ENCODE data around the gene F8A3. TPM values are rescaled to one million over a fixed set of nuclear protein-coding genes. Genes with fewer than 3 reads are reported as not detected.
"Not testable (repeated sequence)": the region's sequence is repeated elsewhere in the genome, so short reads cannot be mapped to it uniquely, and the experiment has no call there.

F8A3 gene
- total RNA-seq (7.7 and 14.8 TPM in 2 replicates), polyA plus RNA-seq (1.2 and 2.3 TPM in 2 replicates), polyA minus RNA-seq (12.7 TPM in 1 of 2 replicates, not detected in the other)
- total RNA-seq (2013): 3.3 TPM

GRCh38 chrX:155458471-155458870, at the start of gene F8A3:
Gene F8A3 (minus strand): TSS chrX:155458620. CDS start chrX:155458600, 20 bp downstream.
- H3K4me3 Mint-ChIP-seq; H3K27me3 Mint-ChIP-seq; H3K9ac ChIP-seq (ENCODE audit: low read length); H3K27ac ChIP-seq (ENCODE audit: low read length in 2 of 2); H3K36me3 ChIP-seq (replicated peaks in 1 of 2; ENCODE audit: control extremely low read depth in 1 of 2, control insufficient read depth in 1 of 2, extremely low read depth in 1 of 2, insufficient read depth in 2 of 2, low read length in 1 of 2); CTCF ChIA-PET; H3K4me3 ChIP-seq (ENCODE audit: control extremely low read depth in 1 of 5, extremely low read depth in 1 of 5, insufficient read depth in 1 of 5, low read depth in 2 of 5, low read length in 4 of 5); POLR2A ChIA-PET; intact Hi-C loops (cut with micrococcal nuclease); H3K9me3 ChIP-seq (ENCODE audit: control extremely low read depth in 1 of 3, control insufficient read depth in 2 of 3, insufficient read depth in 1 of 3, low read length in 2 of 3); H3K4me1 Mint-ChIP-seq; H3K4me2 ChIP-seq (replicated peaks; ENCODE audit: low read depth, low read length, poor library complexity, severe bottlenecking); H3K4me1 ChIP-seq (ENCODE audit: control insufficient read depth in 2 of 2, insufficient read depth in 2 of 2, low read length in 2 of 2); H3K9me3 Mint-ChIP-seq (ENCODE audit: insufficient read depth); H3K79me2 ChIP-seq (ENCODE audit: control insufficient read depth, insufficient read depth, low read length); DNase-seq; H4K20me1 ChIP-seq (ENCODE audit: control insufficient read depth, insufficient read depth, low read length, poor library complexity, severe bottlenecking); H3K27me3 ChIP-seq (replicated peaks in 1 of 4; ENCODE audit: control extremely low read depth in 1 of 4, control insufficient read depth in 3 of 4, insufficient read depth in 4 of 4, low read length in 3 of 4); H2AFZ ChIP-seq (ENCODE audit: insufficient read depth, low read depth, low read length, poor library complexity, severe bottlenecking); H3K27ac Mint-ChIP-seq: not testable (repeated sequence)
- peak; percentile 79 for ATAC-seq (ENCODE audit: low read depth)
- no CpG with 5 or more reads among the region's 51 CpGs for WGBS (ENCODE audit: insufficient coverage)

GRCh38 chrX:155505296-155505695, 46.9 kb upstream of the F8A3 start:
- H3K4me1 Mint-ChIP-seq: no peaks in the 10 kb centered on the region
- CTCF ChIA-PET: no interaction called here
- Histone ChIP-seq H3K9me3 (ENCODE audit: control extremely low read depth in 1 of 3, control insufficient read depth in 2 of 3, insufficient read depth in 1 of 3, low read length in 2 of 3) (no peaks in the 10 kb centered on the region), H3K79me2 (ENCODE audit: control insufficient read depth, insufficient read depth, low read length) (no peaks in the 10 kb centered on the region), H3K27me3 (replicated peaks in 1 of 4; ENCODE audit: control extremely low read depth in 1 of 4, control insufficient read depth in 3 of 4, insufficient read depth in 4 of 4, low read length in 3 of 4) (no peaks in the 10 kb centered on the region), H3K27ac (ENCODE audit: low read length in 2 of 2) (no peak overlapping the region), H3K9ac (ENCODE audit: low read length) (no peak overlapping the region), H2AFZ (ENCODE audit: insufficient read depth, low read depth, low read length, poor library complexity, severe bottlenecking) (no peak overlapping the region), H4K20me1 (ENCODE audit: control insufficient read depth, insufficient read depth, low read length, poor library complexity, severe bottlenecking) (no peaks in the 10 kb centered on the region), H3K4me1 (ENCODE audit: control insufficient read depth in 2 of 2, insufficient read depth in 2 of 2, low read length in 2 of 2) (no peaks in the 10 kb centered on the region), H3K36me3 (replicated peaks in 1 of 2; ENCODE audit: control extremely low read depth in 1 of 2, control insufficient read depth in 1 of 2, extremely low read depth in 1 of 2, insufficient read depth in 2 of 2, low read length in 1 of 2) (peaks cover 4 to 14% of the 10 kb centered on the region in 2 experiments), H3K4me2 (replicated peaks; ENCODE audit: low read depth, low read length, poor library complexity, severe bottlenecking) (no peak overlapping the region), H3K4me3 (ENCODE audit: control extremely low read depth in 1 of 5, extremely low read depth in 1 of 5, insufficient read depth in 1 of 5, low read depth in 2 of 5, low read length in 4 of 5) (no peak overlapping the region)
- ATAC-seq (ENCODE audit: low read depth): no peak
- H3K4me3 Mint-ChIP-seq: no peak overlapping the region
- intact Hi-C loops (cut with micrococcal nuclease): no loop called here
- DNase-seq: no peak
- TF ChIP-seq CTCF (IDR thresholded peaks at IDR 0.05) (no peak), EZH2 (IDR thresholded peaks at IDR 0.05; ENCODE audit: borderline replicate concordance, insufficient read depth, low read depth, low read length, poor library complexity, severe bottlenecking) (no peak)
- H3K27me3 Mint-ChIP-seq: no peaks in the 10 kb centered on the region
- no peaks in the 10 kb centered on the region for H3K9me3 Mint-ChIP-seq (ENCODE audit: insufficient read depth)
- POLR2A ChIA-PET: no interaction called here
- H3K27ac Mint-ChIP-seq: no peak overlapping the region

- H3K9ac ChIP-seq (ENCODE audit: low read length); intact Hi-C loops (cut with micrococcal nuclease); H3K4me1 Mint-ChIP-seq; H3K27me3 Mint-ChIP-seq; H3K27me3 ChIP-seq (replicated peaks in 1 of 4; ENCODE audit: control extremely low read depth in 1 of 4, control insufficient read depth in 3 of 4, insufficient read depth in 4 of 4, low read length in 3 of 4); H3K36me3 ChIP-seq (replicated peaks in 1 of 2; ENCODE audit: control extremely low read depth in 1 of 2, control insufficient read depth in 1 of 2, extremely low read depth in 1 of 2, insufficient read depth in 2 of 2, low read length in 1 of 2); CTCF ChIA-PET; H4K20me1 ChIP-seq (ENCODE audit: control insufficient read depth, insufficient read depth, low read length, poor library complexity, severe bottlenecking); H3K9me3 Mint-ChIP-seq (ENCODE audit: insufficient read depth); DNase-seq; H3K4me3 ChIP-seq (ENCODE audit: control extremely low read depth in 1 of 5, extremely low read depth in 1 of 5, insufficient read depth in 1 of 5, low read depth in 2 of 5, low read length in 4 of 5); H3K27ac Mint-ChIP-seq; H3K4me2 ChIP-seq (replicated peaks; ENCODE audit: low read depth, low read length, poor library complexity, severe bottlenecking); H3K9me3 ChIP-seq (ENCODE audit: control extremely low read depth in 1 of 3, control insufficient read depth in 2 of 3, insufficient read depth in 1 of 3, low read length in 2 of 3); POLR2A ChIA-PET; H3K79me2 ChIP-seq (ENCODE audit: control insufficient read depth, insufficient read depth, low read length); ATAC-seq (ENCODE audit: low read depth); H3K4me3 Mint-ChIP-seq; H2AFZ ChIP-seq (ENCODE audit: insufficient read depth, low read depth, low read length, poor library complexity, severe bottlenecking); H3K4me1 ChIP-seq (ENCODE audit: control insufficient read depth in 2 of 2, insufficient read depth in 2 of 2, low read length in 2 of 2); H3K27ac ChIP-seq (ENCODE audit: low read length in 2 of 2): not testable (repeated sequence)
- WGBS (ENCODE audit: insufficient coverage): no CpG with 5 or more reads among the region's 2 CpGs
Observed at GRCh38 chrX:155495134-155495533, 36.7 kb upstream of the F8A3 start.

Data from B cell (primary cell).